ENCODE measurements around the gene CCDC81. TPM values are rescaled to one million over a fixed set of nuclear protein-coding genes. Genes with fewer than 3 reads are reported as not detected.
"Not testable (repeated sequence)": the region's sequence is repeated elsewhere in the genome, so short reads cannot be mapped to it uniquely, and the experiment has no call there.

CCDC81 gene
- total RNA-seq, 1 experiment from 2014 or later = 0.49 TPM

DNA sequence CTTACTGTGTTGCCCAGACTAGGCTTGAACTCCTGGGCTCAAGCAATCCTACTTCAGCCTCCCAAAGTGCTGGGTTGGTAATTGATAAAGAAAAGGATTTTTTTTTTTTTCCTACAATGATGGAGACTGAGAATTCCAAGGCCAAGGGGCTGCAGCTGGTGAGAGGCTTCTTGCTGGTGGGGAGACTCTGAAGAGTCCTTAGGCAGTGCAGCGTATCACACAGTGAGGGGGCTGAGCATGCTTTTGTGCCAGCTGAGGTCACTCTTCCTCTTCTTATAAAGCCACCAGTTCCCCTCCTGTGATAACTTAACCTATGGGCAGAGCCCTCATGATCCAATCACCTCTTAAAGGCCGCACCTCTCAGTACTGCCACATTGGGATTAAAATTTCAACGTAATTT, 28.2 kb upstream of the CCDC81 start:
- POLR2A ChIA-PET = no interaction called here
- CTCF ChIA-PET = interaction anchor here (0.7 kb wide), 1 partner anchor 12 kb away, joined by 5 read pairs; no protein-coding TSS in a partner anchor
- no TSS peak for BruUV-seq (replicated peaks)

GRCh38 chr11:86355256-86355655, 19.4 kb upstream of the CCDC81 start:
- DNase-seq (ENCODE audit: low read depth, low spot score) (no peak), ATAC-seq (peak; percentile 67)
- CTCF ChIA-PET = no interaction called here
- Histone ChIP-seq H3K4me3 (ENCODE audit: low read depth in 2 of 2, low read length in 2 of 2) (no peak overlapping the region), H3K9me3 (ENCODE audit: control insufficient read depth, insufficient read depth, low read depth, low read length) (no peaks in the 10 kb centered on the region), H3K36me3 (ENCODE audit: control insufficient read depth, insufficient read depth, low read length) (no peaks in the 10 kb centered on the region), H3K27ac (ENCODE audit: low read length) (no peak overlapping the region), H3K4me1 (ENCODE audit: control insufficient read depth, insufficient read depth, low read length) (no peaks in the 10 kb centered on the region), H3K27me3 (ENCODE audit: control insufficient read depth, insufficient read depth, low read length) (no peaks in the 10 kb centered on the region)
- POLR2A ChIA-PET = no interaction called here
- intact Hi-C loops (cut with micrococcal nuclease; ENCODE audit: unreplicated experiment) = no loop called here
- in situ Hi-C loops (cut with HindIII; ENCODE audit: low pct_unique_long_range_greater_than_20kb, low sequenced_read_pairs) = no loop called here
- no TSS peak for BruUV-seq (replicated peaks)
- no peak for TF ChIP-seq TCF7L2 (IDR thresholded peaks at IDR 0.05; ENCODE audit: low read depth, low read length)
- TF ChIP-seq SIN3A (IDR thresholded peaks at IDR 0.05; ENCODE audit: borderline replicate concordance, insufficient read depth, low read depth, low read length) = no peak
- TF ChIP-seq, protein P1, sequence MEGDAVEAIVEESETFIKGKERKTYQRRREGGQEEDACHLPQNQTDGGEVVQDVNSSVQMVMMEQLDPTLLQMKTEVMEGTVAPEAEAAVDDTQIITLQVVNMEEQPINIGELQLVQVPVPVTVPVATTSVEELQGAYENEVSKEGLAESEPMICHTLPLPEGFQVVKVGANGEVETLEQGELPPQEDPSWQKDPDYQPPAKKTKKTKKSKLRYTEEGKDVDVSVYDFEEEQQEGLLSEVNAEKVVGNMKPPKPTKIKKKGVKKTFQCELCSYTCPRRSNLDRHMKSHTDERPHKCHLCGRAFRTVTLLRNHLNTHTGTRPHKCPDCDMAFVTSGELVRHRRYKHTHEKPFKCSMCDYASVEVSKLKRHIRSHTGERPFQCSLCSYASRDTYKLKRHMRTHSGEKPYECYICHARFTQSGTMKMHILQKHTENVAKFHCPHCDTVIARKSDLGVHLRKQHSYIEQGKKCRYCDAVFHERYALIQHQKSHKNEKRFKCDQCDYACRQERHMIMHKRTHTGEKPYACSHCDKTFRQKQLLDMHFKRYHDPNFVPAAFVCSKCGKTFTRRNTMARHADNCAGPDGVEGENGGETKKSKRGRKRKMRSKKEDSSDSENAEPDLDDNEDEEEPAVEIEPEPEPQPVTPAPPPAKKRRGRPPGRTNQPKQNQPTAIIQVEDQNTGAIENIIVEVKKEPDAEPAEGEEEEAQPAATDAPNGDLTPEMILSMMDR (IDR thresholded peaks at IDR 0.05) = peak; percentile 44

More for the DNA sequence above, 28.2 kb upstream of the CCDC81 start:
- Histone ChIP-seq H3K4me1 (ENCODE audit: control insufficient read depth, insufficient read depth, low read length) (no peaks in the 10 kb centered on the region), H3K36me3 (ENCODE audit: control insufficient read depth, insufficient read depth, low read length) (no peaks in the 10 kb centered on the region), H3K9me3 (ENCODE audit: control insufficient read depth, insufficient read depth, low read depth, low read length) (no peaks in the 10 kb centered on the region), H3K4me3 (ENCODE audit: low read depth in 2 of 2, low read length in 2 of 2) (no peak overlapping the region), H3K27me3 (ENCODE audit: control insufficient read depth, insufficient read depth, low read length) (no peaks in the 10 kb centered on the region), H3K27ac (ENCODE audit: low read length) (no peak overlapping the region)
- intact Hi-C loops (cut with micrococcal nuclease; ENCODE audit: unreplicated experiment) (no loop called here), in situ Hi-C loops (cut with HindIII; ENCODE audit: low pct_unique_long_range_greater_than_20kb, low sequenced_read_pairs) (no loop called here)
- ATAC-seq (no peak), DNase-seq (ENCODE audit: low read depth, low spot score) (no peak)
- TF ChIP-seq SIN3A (IDR thresholded peaks at IDR 0.05; ENCODE audit: borderline replicate concordance, insufficient read depth, low read depth, low read length) (no peak), POLR2AphosphoS5 (IDR thresholded peaks at IDR 0.05; ENCODE audit: low read depth, low read length) (no peak), REST (IDR thresholded peaks at IDR 0.05; ENCODE audit: insufficient read depth in 1 of 2, low read depth in 2 of 2, low read length in 1 of 2) (no peak), TCF7L2 (IDR thresholded peaks at IDR 0.05; ENCODE audit: low read depth, low read length) (no peak)
- TF ChIP-seq, protein P1 (IDR thresholded peaks at IDR 0.05) = no peak

- intact Hi-C loops (cut with micrococcal nuclease; ENCODE audit: unreplicated experiment); H3K36me3 ChIP-seq (ENCODE audit: control insufficient read depth, insufficient read depth, low read length); H3K9me3 ChIP-seq (ENCODE audit: control insufficient read depth, insufficient read depth, low read depth, low read length); CTCF ChIA-PET; H3K4me3 ChIP-seq (ENCODE audit: low read depth in 2 of 2, low read length in 2 of 2); H3K27me3 ChIP-seq (ENCODE audit: control insufficient read depth, insufficient read depth, low read length); in situ Hi-C loops (cut with HindIII; ENCODE audit: low pct_unique_long_range_greater_than_20kb, low sequenced_read_pairs); H3K27ac ChIP-seq (ENCODE audit: low read length); ATAC-seq; BruUV-seq (replicated peaks); DNase-seq (ENCODE audit: low read depth, low spot score); H3K4me1 ChIP-seq (ENCODE audit: control insufficient read depth, insufficient read depth, low read length): not testable (repeated sequence)
- POLR2A ChIA-PET = interaction anchor here (0.6 kb wide), 1 partner anchor 51 kb away, joined by 3 read pairs; no protein-coding TSS in a partner anchor
Measured at GRCh38 chr11:86357412-86357811, 17.3 kb upstream of the CCDC81 start.
